ENCODE results near the gene KCTD2. TPM values are rescaled to one million over a fixed set of nuclear protein-coding genes. Genes with fewer than 3 reads are reported as not detected.

Gene KCTD2
- total and polyA plus RNA-seq, 2 donors, result 15.4 to 29.1 TPM

DNA sequence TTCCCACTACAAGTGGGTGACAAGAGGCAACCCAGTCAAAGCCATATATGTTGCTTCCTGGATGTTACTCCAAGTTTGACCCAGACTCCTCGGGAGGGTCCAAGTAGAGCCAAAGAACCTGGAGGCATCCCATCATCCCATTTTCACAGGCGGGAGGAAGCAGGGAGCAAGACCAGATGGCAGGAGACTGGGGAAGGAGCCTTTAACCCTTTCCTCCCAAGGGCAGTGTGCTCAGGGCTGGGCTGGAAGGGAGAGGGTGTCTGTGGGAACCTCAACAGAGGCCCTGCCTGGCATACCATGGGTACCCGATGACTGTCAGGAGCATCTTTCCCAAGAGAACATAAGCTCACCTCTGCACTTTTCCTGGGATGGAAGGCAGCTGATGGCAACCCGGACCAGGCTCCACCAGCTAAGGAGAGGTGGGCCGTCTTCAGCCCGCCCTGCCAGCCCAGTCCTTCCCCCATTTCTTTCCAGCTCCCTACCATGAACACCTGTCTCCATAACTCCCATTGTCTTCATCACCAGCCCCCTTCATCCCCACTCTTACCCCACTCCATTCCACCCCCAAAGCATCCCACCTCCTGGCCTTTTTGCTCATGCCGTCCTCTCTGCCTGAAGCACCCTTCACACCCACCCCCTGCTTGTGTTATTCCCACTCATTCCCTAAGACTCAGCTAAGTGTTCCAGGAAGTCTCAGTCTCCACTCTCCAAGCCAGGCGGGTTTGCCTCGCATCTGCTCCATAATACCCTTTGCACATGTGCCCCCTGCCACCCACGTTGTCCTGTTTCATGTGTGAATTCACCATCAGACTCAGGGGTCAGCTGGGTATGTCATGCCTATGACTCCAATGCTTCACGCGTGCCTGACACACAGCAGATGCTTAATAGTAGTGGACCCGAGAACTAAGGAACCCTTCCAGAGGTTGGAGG is 34.9 kb downstream of the KCTD2 start:
- no peak for DNase-seq (ENCODE audit: extremely low spot score)
- 75% methylated on average over 13 of the region's 13 CpGs for WGBS
- no peak overlapping the region for H3K27ac ChIP-seq (ENCODE audit: low read depth)
- H3K4me3 ChIP-seq (ENCODE audit: low read depth, low read length), result no peak overlapping the region
- H3K4me1 ChIP-seq (ENCODE audit: insufficient read depth), result peaks cover 1% of the 10 kb centered on the region
- no peaks in the 10 kb centered on the region for H3K36me3 ChIP-seq (ENCODE audit: insufficient read depth)

DNA sequence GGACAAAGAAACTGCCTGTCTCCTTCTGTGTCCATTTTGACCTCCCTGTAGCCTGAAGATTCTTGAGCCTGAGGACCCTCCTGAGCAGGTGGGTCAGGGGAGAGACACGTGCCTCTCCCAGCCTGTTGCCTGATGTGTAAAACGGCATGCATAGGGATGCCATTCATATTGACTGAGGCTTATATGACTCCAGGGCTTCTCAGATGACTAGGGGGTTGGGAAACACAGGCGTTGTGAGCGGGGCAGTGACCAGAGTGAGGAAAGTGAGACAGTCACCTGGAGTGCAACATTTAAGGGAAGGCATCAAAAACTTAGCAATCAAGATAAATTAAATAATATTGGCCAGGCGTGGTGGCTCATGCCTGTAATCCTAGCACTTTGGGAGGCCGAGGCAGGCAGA is 35.7 kb downstream of the KCTD2 start:
- 77% methylated on average over 6 of the region's 6 CpGs for WGBS
- H3K27ac ChIP-seq (ENCODE audit: low read depth), result no peak overlapping the region
- H3K36me3 ChIP-seq (ENCODE audit: insufficient read depth), result no peaks in the 10 kb centered on the region
- no peak for DNase-seq (ENCODE audit: extremely low spot score)
- peaks cover 1% of the 10 kb centered on the region for H3K4me1 ChIP-seq (ENCODE audit: insufficient read depth)
- H3K4me3 ChIP-seq (ENCODE audit: low read depth, low read length), result no peak overlapping the region

DNA sequence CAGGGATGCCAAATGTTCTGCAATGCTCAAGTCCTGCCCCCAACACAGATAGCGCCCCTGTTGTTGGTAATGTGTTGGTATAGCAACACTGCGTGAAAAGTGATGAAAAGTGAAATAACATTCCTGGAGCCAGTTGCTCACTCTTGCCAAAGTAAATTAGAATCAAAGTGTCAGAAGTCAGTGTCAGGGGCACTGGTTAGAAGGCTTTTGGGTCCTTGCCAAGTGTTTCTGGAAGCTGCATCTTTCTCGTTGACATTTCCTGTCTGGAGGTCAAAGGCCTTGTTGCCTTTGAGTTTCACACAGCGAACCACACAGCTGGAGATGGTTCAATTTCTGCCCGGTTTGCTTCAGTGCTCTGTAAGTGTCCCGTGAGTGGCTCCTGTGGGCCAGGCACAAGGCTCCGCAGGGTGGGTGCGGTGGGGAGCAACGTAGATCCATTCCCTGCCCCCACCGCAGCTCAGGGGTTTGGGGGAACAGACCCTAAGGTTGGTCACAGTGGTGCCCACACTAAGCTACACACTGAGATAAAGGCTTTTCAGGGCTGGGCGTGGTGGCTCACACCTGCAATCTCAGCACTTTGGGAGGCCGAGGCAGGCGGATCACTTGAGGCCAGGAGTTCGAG is 37.1 kb downstream of the KCTD2 start:
- WGBS, result 68% methylated on average over 14 of the region's 14 CpGs

DNA sequence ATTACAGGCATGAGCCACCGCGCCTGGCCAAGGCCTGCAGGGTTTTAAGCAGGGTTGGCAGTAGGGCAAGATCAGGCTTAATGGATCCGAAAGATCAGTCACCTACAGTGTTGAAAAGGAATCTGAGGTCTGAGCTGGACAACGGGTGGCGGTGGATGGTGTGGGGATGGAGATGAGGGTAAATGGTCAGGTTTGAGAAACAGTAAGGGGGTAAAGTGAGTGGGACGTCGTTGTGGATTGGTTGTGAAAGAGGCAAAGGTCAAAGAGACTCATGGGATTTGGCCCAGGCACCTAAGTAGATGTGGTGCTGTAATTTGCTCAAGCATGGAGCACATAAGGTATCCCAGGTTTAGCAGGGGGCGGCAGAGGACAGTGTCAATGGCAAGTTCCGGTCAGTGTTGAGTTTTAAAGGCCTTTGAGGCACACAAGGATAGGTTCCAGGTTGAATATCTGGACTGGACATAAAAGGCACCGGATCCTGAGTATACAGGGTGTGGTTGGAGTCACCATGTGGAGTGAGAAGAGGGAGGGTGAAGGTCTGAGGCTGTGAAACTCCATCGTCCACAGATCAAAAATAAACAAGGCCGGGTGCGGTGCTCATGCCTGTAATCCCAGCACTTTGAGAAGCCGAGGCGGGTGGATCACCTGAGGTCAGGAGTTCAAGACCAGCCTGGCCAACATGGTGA is 39.6 kb downstream of the KCTD2 start:
- Histone ChIP-seq H3K36me3 (ENCODE audit: insufficient read depth) (no peaks in the 10 kb centered on the region), H3K4me3 (ENCODE audit: low read depth, low read length) (no peak overlapping the region), H3K4me1 (ENCODE audit: insufficient read depth) (no peaks in the 10 kb centered on the region), H3K27ac (ENCODE audit: low read depth) (no peak overlapping the region)
- no peak for DNase-seq (ENCODE audit: extremely low spot score)
- 75% methylated on average over 15 of the region's 15 CpGs for WGBS

More for the DNA sequence above, 37.1 kb downstream of the KCTD2 start:
- H3K4me1 ChIP-seq (ENCODE audit: insufficient read depth), result no peaks in the 10 kb centered on the region
- no peak overlapping the region for H3K27ac ChIP-seq (ENCODE audit: low read depth)
- no peak for DNase-seq (ENCODE audit: extremely low spot score)
- H3K36me3 ChIP-seq (ENCODE audit: insufficient read depth), result no peaks in the 10 kb centered on the region
- H3K4me3 ChIP-seq (ENCODE audit: low read depth, low read length), result no peak overlapping the region

DNA sequence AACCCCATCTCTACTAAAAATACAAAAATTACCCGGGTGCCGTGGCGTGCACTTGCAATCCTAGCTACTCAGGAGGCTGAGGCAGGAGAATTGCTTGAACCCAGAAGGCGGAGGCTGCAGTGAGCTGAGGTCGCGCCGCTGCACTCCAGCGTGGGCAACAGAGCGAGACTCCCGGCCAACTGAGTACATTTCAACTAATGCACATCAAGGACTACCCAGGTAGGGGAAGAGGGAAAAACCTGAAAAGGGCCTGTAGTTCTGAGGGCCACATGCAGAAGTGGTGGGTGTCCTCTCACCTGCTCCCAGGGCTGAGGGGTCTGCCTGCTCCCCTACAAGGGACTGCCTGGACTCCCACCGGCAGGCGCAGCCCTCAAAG is 40.1 kb downstream of the KCTD2 start:
- H3K4me3 ChIP-seq (ENCODE audit: low read depth, low read length), result peak overlapping the region; percentile 49
- peak overlapping the region; percentile 91 for H3K27ac ChIP-seq (ENCODE audit: low read depth)
- H3K36me3 ChIP-seq (ENCODE audit: insufficient read depth), result no peaks in the 10 kb centered on the region
- DNase-seq (ENCODE audit: extremely low spot score), result no peak
- no peaks in the 10 kb centered on the region for H3K4me1 ChIP-seq (ENCODE audit: insufficient read depth)
- 62% methylated on average over 12 of the region's 12 CpGs for WGBS

DNA sequence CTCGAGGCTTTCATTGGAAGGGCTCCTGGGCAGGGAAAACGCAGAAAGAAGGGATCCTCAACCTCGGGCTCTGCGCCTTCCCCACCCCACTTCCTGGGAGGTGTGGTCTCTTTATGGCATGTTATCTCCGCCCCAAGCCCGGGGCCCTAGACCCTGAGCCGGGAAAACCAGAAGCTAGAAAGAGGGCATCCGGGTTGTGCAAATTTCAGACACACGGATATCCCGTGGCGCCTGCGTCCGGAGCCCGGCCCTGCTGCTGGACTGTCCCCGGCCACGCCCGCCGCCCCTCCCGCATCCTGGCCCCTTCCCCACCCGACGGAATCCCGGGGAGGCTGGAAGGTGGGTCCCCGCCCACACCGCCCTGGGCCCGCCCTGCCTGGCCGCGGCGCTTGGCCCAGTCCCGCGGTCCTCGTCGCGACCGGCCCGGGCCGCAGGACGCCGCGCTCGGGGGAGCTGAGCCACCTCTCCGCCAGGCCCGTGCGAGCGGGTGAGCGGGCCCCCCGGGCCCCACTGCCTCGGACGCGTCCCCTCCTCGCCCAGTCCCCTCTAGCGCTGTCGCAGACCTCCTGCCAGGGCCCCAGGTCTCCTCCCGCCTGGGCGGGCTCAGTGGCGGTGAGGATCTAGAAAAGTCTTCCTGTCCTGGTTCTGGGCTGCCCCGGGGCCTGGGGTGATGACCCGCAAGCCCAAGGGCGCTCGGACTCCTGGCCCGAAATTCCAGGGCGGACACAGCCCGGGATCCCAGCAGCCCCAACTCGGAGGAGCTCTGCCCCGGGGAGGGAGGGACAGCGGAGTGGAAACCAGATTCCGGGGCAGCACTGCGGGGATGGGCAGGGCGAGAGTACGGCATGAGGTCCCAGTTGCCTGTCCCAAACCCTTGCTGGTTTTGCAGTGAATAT is 40.8 kb downstream of the KCTD2 start, which contains the start of gene SLC16A5:
SLC16A5 (plus strand) TSS at position 397 of the 896 bp plus-strand sequence. CDS start 5,683 bp downstream, outside the sequence.
- WGBS, result 5% methylated on average over 69 of the region's 69 CpGs
- Histone ChIP-seq H3K36me3 (ENCODE audit: insufficient read depth) (no peaks in the 10 kb centered on the region), H3K4me1 (ENCODE audit: insufficient read depth) (no peaks in the 10 kb centered on the region), H3K27ac (ENCODE audit: low read depth) (peak within 1 kb of the TSS; percentile 91), H3K4me3 (ENCODE audit: low read depth, low read length) (peak within 1 kb of the TSS; percentile 49)
- DNase-seq (ENCODE audit: extremely low spot score), result peak; percentile 86

DNA sequence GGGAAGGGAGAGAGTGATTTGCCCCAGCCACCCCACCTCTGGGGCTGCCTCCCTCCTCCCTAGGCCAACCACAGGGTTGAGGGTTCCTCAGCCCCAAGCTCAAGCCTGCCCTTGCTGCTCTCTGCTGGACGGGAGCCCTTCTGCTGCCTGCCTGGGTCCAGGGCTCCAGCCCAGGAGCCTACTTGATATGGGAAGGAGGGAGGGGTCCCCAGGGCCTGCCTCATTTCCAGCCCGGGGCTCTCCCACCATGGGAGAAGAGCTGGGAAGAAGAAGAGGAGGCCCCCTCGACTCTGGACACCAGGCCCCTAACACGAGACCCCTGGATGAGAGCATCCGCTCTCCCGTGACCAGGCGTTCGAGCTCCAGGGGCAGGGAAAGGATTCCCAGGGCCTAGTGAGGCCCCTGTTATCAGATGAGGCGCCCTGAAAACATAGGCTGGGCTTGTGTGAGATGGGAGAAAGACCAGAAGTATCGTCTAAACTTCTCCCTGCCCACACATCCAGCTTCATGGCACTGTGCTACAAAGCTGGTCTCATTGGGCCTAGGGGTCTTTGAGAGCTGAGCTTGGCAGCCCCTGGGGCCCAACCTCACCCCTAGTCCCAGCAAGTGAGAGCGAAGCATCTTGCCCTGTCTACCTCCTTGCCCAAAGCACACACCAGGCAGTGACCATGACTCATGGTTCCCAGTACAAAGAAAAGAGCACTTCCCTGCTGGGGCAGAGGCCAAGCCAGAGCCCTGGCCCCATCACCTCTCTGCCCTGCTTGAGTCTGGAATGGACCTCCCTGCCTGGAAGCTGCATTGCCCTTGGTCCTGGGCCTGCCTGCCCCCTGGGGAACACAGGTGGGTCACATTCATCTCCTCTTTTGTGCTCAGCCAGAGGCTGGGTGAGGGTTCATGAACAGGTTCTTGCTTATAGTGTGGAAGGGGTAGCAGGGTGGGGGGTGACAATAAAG is 41.7 kb downstream of the KCTD2 start:
- Histone ChIP-seq H3K4me1 (ENCODE audit: insufficient read depth) (no peaks in the 10 kb centered on the region), H3K36me3 (ENCODE audit: insufficient read depth) (no peaks in the 10 kb centered on the region), H3K4me3 (ENCODE audit: low read depth, low read length) (peak overlapping the region; percentile 49), H3K27ac (ENCODE audit: low read depth) (peak overlapping the region; percentile 91)
- WGBS, result 69% methylated on average over 11 of the region's 11 CpGs
- no peak for DNase-seq (ENCODE audit: extremely low spot score)

DNA sequence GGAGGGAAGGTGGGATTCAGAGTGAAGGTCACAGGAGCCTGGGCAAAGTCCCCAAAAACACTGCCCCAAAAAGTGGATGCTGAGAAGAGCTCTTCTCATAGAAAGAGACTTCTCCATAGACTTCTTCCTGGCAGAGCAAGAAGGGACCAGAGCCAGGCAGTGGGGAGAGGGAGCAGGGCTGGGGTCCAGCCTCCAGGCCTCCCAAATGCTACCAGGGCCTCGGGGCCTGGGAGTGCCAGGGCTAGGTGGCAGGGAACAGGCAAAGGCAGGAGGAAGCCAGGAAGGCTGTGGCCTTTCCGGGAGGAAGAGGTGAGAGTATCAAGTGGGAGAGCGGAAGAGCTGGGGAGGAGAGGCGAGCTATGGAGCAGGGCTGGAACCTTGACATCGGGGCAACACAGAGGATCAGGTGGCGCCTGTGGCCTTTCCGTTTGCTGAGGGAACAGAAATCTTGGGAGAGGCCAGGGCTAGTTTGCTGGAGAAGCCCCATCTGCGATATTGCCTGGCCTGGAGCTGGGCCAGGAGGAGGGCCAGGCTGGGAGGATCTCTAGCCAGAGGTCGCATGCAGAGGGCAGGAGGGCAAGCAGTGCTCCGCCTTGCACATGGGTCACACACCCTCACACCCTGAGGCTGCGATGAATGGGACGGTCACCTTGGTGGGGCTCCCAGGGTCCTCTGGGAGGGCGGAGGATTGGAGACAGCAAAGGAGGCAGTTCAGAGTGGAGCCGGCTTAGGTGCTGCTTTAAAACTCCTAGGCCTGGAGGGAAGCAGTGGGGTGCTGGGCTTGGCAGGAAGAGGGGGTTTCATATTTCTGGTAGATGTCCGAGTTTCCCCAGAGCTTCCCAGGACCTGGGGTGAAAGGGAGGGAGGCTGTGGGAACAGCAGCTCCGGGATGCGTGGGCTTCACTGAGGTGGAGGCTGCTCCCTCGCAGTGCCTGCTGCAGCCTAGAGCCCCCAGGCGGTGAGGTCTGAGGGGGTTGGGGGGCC is 44.1 kb downstream of the KCTD2 start:
- no peak for DNase-seq (ENCODE audit: extremely low spot score)
- Histone ChIP-seq H3K4me3 (ENCODE audit: low read depth, low read length) (no peak overlapping the region), H3K36me3 (ENCODE audit: insufficient read depth) (no peaks in the 10 kb centered on the region), H3K4me1 (ENCODE audit: insufficient read depth) (peaks cover 2% of the 10 kb centered on the region), H3K27ac (ENCODE audit: low read depth) (peak overlapping the region; percentile 73)
- WGBS, result 48% methylated on average over 19 of the region's 19 CpGs

DNA sequence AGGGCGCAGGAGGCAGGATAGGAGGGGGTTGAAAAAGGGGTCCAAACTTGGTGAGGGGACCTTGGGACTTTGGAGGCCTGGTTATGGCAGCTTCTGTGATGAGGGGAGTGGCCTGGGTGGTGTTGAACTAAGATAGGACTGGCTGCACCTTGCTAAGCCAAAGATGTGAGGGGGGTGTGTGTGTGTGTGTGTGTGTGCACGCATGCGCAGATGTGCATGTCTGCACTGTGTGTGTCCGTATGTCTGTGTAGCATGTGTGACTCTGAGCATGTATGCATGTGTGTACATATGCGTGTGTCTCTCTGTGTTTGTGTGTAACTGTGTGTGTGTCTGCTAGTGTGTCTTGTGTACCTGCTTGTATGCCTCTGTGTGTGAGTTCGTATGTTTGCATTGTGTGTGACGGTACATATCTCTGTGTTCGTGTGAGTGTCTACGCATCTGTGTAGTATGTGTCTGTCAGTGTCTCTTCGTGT is 44.9 kb downstream of the KCTD2 start:
- Histone ChIP-seq H3K4me1 (ENCODE audit: insufficient read depth) (peaks cover 2% of the 10 kb centered on the region), H3K27ac (ENCODE audit: low read depth) (peak overlapping the region; percentile 73), H3K36me3 (ENCODE audit: insufficient read depth) (no peaks in the 10 kb centered on the region), H3K4me3 (ENCODE audit: low read depth, low read length) (no peak overlapping the region)
- WGBS, result 81% methylated on average over 10 of the region's 10 CpGs
- DNase-seq (ENCODE audit: extremely low spot score), result no peak

DNA sequence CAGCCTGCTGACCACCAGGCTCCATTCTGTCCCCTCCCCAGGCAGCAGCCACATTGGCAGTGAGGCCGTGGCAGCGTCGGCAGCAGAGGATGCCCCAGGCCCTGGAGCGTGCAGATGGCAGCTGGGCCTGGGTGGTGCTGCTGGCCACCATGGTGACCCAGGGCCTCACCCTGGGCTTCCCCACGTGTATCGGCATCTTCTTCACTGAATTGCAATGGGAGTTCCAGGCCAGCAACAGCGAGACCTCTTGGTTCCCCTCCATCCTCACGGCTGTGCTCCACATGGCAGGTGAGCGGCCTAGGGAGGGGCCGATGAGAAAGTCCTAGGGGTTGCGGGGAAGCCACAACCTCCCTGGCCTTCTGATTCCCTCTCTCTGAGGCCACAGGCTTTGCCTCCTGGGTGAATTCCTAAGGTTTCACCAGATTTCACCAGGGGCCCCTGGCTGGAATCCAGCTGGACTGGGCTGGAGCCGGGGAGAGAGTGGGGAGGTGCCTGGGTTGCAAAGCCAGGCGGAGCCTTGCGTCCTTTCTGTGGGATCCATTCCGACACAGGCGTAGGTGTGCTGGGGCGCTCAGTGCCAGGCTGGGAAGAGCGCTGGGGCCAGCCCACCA is 46.6 kb downstream of the KCTD2 start:
- Histone ChIP-seq H3K4me1 (ENCODE audit: insufficient read depth) (peaks cover 2% of the 10 kb centered on the region), H3K36me3 (ENCODE audit: insufficient read depth) (no peaks in the 10 kb centered on the region), H3K4me3 (ENCODE audit: low read depth, low read length) (no peak overlapping the region), H3K27ac (ENCODE audit: low read depth) (peak overlapping the region; percentile 89)
- DNase-seq (ENCODE audit: extremely low spot score), result no peak
- 86% methylated on average over 18 of the region's 18 CpGs for WGBS

DNA sequence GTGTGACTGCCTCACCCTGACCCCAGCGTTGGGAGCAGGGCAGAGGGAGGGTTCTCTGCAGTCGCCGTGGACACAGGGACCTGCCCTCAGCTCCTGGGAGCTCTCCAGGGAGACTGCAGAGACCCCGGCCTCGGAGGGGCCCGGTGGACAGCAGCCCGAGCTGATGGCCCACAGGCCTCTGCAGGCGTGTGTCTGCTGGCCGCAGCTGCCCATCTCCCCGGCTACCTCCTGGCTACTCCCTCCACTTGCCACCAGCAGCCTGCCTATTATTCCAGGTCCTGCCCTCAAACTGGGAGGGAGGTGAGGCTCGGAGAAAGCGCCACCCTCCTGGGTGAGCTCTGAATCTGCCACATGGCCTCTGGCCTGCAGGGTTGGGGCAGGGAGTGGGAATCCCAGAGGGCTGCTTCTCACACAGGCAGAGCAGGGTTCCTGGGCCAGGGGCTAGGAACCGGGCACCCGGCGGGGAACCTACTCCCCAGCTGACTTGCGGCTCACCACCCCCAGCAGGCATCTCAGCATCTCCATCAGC is 47.9 kb downstream of the KCTD2 start:
- Histone ChIP-seq H3K27ac (ENCODE audit: low read depth) (peak overlapping the region; percentile 56), H3K4me1 (ENCODE audit: insufficient read depth) (peaks cover 2% of the 10 kb centered on the region)
- 75% methylated on average over 16 of the region's 16 CpGs for WGBS

More for the DNA sequence above, 47.9 kb downstream of the KCTD2 start:
- no peaks in the 10 kb centered on the region for H3K36me3 ChIP-seq (ENCODE audit: insufficient read depth)
- H3K4me3 ChIP-seq (ENCODE audit: low read depth, low read length), result no peak overlapping the region
- DNase-seq (ENCODE audit: extremely low spot score), result no peak
